ENCODE measurements around the gene TUFT1.

Gene TUFT1

GRCh38 chr1:151539321-151540020 is 638 bp upstream of the TUFT1 start:
- DNase-seq: peak; percentile 89

DNA sequence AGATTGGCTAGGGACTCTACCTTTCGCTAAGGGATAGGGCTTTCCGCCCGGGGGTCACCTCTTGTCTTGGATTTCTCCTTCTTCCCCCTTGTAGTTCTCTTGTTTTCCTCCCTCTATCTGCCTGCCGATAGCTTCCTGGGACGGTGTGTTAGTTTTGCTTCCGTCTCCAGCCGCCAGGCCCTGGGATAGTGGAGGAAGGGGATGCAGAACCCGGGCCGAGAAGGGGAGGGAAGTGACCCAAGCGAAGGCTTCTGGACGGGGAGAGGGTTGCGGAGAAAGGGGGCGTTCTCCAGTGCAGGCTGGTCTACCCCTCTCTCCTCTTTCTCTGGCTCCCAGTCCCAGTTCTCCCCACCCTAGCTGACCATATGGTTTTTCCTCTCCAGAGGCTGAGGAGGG is 871 bp downstream of the TUFT1 start:
- peak; percentile 73 for DNase-seq

DNA sequence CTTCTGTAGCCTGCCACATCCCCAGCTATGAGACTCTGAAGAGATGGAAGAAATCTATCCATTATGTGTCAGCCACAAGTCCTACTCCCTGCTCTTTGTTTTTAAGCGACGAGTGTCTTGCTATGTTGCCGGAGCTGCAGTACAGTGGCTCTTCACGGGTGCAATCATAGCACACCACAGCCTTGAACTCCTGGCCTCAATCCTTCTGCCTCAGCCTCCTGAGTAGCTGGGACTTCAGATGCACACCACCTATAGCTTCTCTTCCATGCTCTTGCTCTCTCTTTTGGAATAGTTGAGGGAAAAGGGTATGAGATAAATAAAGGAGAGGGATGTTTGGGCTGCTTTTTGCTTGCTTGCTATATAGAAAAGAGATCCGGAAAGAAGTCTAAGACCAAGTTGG is 1.6 kb downstream of the TUFT1 start:
- DNase-seq: no peak

- DNase-seq: peak; percentile 85
Observed at GRCh38 chr1:151542710-151543129, 2.6 kb downstream of the TUFT1 start.

DNA sequence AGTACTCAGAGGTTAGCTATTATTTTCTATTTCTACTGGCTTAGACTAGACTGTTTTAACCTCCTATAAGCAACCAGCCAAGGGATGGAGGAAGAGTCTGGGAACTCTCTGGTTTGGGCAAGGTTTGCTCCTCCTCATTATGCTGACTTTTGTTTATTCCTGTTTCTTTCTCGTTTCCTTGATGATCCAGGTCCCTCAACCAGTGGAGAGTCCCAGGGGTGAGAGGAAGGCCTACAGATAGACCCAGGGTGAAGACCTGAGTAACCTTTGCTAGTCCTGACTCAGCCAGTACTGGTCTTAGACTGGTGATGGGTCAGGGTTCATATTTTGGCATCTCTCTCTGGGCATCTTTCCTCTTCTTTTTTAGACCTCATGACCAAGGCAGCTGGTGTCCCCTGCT is 5.4 kb downstream of the TUFT1 start:
- DNase-seq: no peak

GRCh38 chr1:151546011-151546925 is 6.2 kb downstream of the TUFT1 start:
- no peak for DNase-seq

GRCh38 chr1:151547119-151547899 is 7.2 kb downstream of the TUFT1 start:
- DNase-seq: peak; percentile 99

GRCh38 chr1:151547900-151548230 is 7.8 kb downstream of the TUFT1 start:
- DNase-seq: no peak

GRCh38 chr1:151549199-151549598 is 9.1 kb downstream of the TUFT1 start:
- no peak for DNase-seq

DNA sequence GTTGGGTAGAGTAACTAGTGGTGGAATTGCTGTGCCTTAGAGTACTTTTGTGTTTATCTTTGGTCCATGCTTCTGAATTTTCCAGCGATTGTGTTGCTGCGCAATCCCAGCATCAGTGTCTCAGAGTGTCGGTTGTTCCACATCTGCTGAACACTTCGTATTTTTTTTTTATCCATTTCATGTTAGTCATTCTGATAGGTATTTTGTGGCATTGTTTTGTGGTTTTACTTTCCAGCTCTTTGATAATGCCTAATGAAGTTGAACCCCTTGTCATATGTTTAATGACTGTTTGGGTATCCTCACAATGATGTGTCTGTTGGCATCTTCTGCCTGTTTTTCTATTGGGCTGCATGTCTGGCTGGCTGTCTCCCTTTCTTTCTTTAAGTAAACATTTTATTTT is 13.6 kb downstream of the TUFT1 start:
- DNase-seq: no peak

- DNase-seq: no peak
Observed at GRCh38 chr1:151556052-151556451, 15.9 kb downstream of the TUFT1 start.

GRCh38 chr1:151562661-151563060 is 22.6 kb downstream of the TUFT1 start:
- no peak for DNase-seq

DNA sequence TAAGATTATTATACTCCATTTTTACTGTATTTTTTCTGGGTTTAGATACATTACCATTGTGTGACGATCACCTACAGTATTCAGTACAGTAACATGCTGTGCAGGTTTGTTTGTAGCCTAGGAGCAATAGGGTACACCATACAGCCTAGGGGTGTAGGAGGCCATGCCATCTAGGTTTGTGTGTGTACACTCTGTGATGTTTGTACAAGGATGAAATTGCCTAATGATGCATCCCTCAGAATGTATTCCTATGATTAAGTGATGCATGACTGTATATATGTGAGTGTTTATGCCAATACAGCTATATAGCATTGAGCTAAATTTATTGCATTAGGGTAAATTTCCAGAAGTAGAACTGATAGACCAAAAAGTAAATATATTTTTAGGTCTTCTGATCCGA is 23.3 kb downstream of the TUFT1 start:
- DNase-seq: no peak

DNA sequence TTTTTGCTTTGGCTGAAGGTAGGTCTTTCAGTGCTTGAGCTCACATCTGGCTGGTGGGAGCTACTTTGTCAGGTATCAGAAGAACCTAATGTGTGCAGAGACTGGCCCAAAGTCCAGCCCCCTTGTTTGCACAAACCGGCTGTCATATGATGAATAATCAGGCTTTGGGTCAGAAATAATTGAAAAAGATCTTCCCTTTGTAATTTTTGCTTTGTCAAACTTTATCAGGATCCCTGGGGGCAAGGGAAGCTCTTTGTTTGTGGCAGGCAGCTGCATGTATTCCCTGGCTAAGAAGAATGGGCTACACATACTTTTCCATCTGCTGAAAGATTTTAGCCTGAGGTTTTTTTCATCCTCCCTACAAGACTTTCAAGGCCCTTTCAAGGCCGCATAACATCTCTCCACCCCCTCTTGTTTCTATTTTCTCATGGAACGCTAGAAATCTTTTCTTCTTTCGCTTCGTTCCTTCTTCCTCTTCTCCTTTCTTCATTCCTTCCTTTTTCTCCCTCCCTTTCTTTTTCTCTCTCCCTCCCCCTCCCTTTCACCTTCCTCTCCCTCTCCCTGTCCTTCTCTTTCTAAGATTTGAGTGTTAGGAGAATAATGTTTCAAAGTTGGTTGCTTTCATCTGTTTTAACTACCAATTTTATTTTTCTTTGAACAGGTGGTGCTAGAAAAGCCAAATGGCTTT is 25.5 kb downstream of the TUFT1 start:
- DNase-seq: no peak

DNA sequence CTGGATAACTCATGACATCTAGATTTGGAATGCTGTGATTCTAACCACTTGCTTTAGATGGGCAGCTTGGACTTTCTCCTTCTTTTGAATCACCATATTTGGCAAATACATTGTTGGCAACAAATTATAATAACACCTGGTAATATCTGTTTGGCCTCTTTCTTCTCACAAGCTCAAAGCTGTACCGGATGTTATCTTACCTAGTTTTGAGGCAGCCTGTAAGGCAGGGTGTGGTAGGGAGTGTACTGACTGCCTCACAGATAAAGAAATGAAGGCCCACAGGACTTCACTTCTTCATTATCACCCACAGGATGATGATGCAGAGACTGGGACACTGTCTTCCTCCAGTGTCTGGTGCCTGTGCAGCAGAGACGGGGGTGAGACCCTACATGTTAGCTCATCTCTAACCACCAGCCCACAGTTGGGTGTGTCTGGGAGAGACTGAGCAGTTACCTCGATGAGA is 28.5 kb downstream of the TUFT1 start:
- DNase-seq: no peak

- no peak for DNase-seq
Observed at GRCh38 chr1:151570819-151571218, 30.7 kb downstream of the TUFT1 start.

GRCh38 chr1:151574575-151575529 is 34.7 kb downstream of the TUFT1 start:
- peak; percentile 63 for DNase-seq

DNA sequence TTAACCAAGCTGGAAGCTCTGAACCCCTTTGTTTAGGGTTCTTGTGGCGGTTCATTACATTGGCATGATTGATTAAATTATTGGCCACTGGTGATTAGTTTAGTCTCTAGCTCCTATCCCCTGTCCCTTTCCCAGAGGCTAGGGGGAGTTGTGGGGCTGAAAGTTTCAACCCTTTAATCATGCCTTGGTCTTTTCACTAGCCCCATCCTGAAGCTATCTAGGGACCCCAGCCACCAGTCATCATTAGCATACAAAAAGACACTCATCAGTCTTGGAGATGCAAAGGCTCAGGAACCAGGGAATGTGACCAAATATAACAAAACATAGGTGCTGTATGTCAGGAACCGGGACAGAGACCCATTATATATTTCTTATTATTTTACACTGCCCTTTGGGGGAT is 37.1 kb downstream of the TUFT1 start:
- DNase-seq: no peak

DNA sequence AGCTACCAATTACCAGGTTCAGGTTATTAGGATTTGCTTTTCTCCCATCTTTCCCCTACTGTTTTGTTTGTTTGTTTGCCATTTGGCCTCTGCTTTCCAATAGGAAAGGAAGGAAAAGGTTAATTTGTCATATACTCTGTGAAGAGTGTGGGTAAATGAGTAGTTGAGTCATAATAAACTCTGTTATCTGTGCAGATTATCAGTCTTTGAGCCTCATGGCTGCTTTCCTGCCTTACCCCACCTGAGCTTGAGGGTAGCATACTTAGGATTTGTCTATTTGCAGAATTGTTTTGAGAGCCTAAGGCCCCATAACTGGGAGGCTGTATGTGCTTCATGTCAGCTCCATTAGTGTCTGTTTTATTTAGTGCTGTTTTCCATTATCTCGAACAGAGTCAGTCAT is 38.8 kb downstream of the TUFT1 start:
- no peak for DNase-seq

DNA sequence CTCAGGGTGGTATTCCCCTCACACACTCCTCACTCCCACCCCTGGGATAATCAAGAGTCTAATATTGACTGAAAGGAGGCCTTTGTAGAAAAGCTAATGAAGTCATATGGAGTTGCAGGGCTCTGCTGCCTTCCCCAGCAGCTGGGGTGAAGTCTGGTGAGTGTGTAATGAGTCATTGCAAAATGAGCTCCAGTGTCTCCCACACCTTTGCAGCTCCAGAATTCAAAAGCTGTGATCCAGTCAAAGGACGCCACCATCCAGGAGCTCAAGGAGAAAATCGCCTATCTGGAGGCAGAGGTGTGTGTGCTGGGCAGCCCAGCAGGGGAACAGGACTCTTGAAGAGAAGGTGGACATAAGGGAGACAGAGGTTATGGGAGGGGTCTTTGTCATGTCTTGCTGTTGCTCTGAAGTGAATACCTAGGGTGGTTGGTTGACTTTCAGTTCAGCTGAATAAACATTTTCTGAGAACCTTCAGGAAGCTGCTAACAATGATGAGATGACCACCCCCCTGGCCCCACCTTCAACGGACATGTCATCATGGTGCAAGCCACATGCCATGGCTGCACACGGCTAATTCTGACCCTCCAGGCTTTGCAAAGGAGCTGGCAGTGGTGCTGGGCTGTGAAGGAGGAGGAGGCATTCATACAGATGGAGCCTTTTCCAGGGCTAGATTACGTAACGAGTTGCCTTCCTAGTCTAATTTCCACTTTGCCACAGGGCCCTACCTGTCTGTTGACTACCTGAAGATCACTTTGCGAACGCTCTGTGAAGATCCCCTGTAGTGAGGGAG is 39.5 kb downstream of the TUFT1 start:
- DNase-seq: peak; percentile 78

- no peak for DNase-seq
Observed at GRCh38 chr1:151581451-151581850, 41.3 kb downstream of the TUFT1 start.

Measured in islet precursor cell (in vitro differentiated cells).